HEK293 (cell line): Measurements from ENCODE around the gene TLR10.

ENCODE experiments used
- CTCF ChIA-PET: fragments of 350-600 bp; formaldehyde crosslinking; extraction: SDS; loops from one replicate; lab custom pipeline; 2021; ENCODE audit warnings: antibody characterized with exemption; lab: Yijun Ruan, JAX
- POLR2A ChIA-PET: fragments of 300-600 bp; formaldehyde crosslinking; extraction: SDS; loops from one replicate; lab custom pipeline; 2020; ENCODE audit warnings: antibody characterized with exemption, inconsistent platforms; lab: Yijun Ruan, JAX
- H3K27ac ChIP-seq: fragments of 200-500 bp; sonication (Bioruptor generic); 2 replicates; pipeline ENCODE4 v1.5.1; 2014; ENCODE audit warnings: low read depth, low read length, control low read depth, inconsistent platforms; ENCODE audit errors: extremely low read depth
- H3K36me3 ChIP-seq, 2 experiments: fragments of 200-500 bp in 1 of 2; sonication (Bioruptor generic) in 1 of 2; 1 replicate in 1 of 2; 2 replicates in 1 of 2; pipeline ENCODE4 v1.5.1; 2014 to 2017; ENCODE audit warnings: inconsistent platforms in 2 of 2, low read length in 2 of 2; ENCODE audit not compliant: control insufficient read depth in 2 of 2, insufficient read depth in 1 of 2
- H3K4me1 ChIP-seq: fragments of 200-500 bp; sonication (Bioruptor generic); 2 replicates; pipeline ENCODE4 v1.5.1; 2014; ENCODE audit warnings: mild to moderate bottlenecking, low read length, inconsistent platforms; ENCODE audit not compliant: control insufficient read depth, insufficient read depth
- H3K4me3 ChIP-seq: 2 replicates; pipeline ENCODE4 v1.5.1; 2011; ENCODE audit warnings: low read depth, mild to moderate bottlenecking, control low read depth, low read length, moderate library complexity
- H3K9me3 ChIP-seq: fragments of 200-500 bp; sonication (Bioruptor generic); 2 replicates; pipeline ENCODE4 v1.5.1; 2014; ENCODE audit warnings: low read depth, low read length, inconsistent platforms; ENCODE audit not compliant: control insufficient read depth, insufficient read depth
- KLF7 ChIP-seq: fragments of 450-650 bp; formaldehyde crosslinking; IDR thresholded peaks from 2 replicates; pipeline ENCODE4 v1.5.1; 2016; ENCODE audit warnings: missing biosample characterization, missing genetic modification characterization, borderline replicate concordance
- KLF8 ChIP-seq: fragments of 450-650 bp; formaldehyde crosslinking; IDR thresholded peaks from 2 replicates; pipeline ENCODE4 v1.5.1; 2016; ENCODE audit warnings: missing biosample characterization, missing genetic modification characterization
- OVOL3 ChIP-seq: fragments of 450-650 bp; formaldehyde crosslinking; IDR thresholded peaks from 2 replicates; pipeline ENCODE4 v1.5.1; 2016; ENCODE audit warnings: missing biosample characterization, missing genetic modification characterization
- REST ChIP-seq: fragments of 450-650 bp; formaldehyde crosslinking; IDR thresholded peaks from 2 replicates; pipeline ENCODE4 v1.5.1; 2016; ENCODE audit warnings: missing biosample characterization, missing genetic modification characterization
- SETDB1 ChIP-seq: IDR thresholded peaks from one replicate; pipeline ENCODE4 v1.6.1; 2017; ENCODE audit warnings: mild to moderate bottlenecking, low read length, moderate library complexity, mixed read lengths; ENCODE audit not compliant: insufficient read length
- SP7 ChIP-seq: fragments of 450-650 bp; formaldehyde crosslinking; IDR thresholded peaks from 2 replicates; pipeline ENCODE4 v1.5.1; 2016; ENCODE audit warnings: missing biosample characterization, missing genetic modification characterization
- ZBTB11 ChIP-seq: fragments of 450-650 bp; formaldehyde crosslinking; conservative IDR thresholded peaks from 2 replicates; pipeline ENCODE4 v1.5.1; 2016; ENCODE audit warnings: low read depth, missing biosample characterization, missing genetic modification characterization
- ZBTB17 ChIP-seq: fragments of 450-650 bp; formaldehyde crosslinking; IDR thresholded peaks from 2 replicates; pipeline ENCODE4 v1.5.1; 2016; ENCODE audit warnings: missing biosample characterization, missing genetic modification characterization
- ZBTB20 ChIP-seq: fragments of 450-650 bp; formaldehyde crosslinking; IDR thresholded peaks from 2 replicates; pipeline ENCODE4 v1.5.1; 2016; ENCODE audit warnings: missing biosample characterization, missing genetic modification characterization
- ZBTB21 ChIP-seq: fragments of 450-650 bp; formaldehyde crosslinking; IDR thresholded peaks from 2 replicates; pipeline ENCODE4 v1.5.1; 2017; ENCODE audit warnings: missing biosample characterization, missing genetic modification characterization
- ZFHX2 ChIP-seq: fragments of 450-650 bp; formaldehyde crosslinking; conservative IDR thresholded peaks from 2 replicates; pipeline ENCODE4 v1.5.1; 2016; ENCODE audit warnings: missing biosample characterization, missing genetic modification characterization
- ZNF221 ChIP-seq: fragments of 450-650 bp; formaldehyde crosslinking; IDR thresholded peaks from 2 replicates; pipeline ENCODE4 v1.5.1; 2017; ENCODE audit warnings: missing biosample characterization, missing genetic modification characterization, borderline replicate concordance
- ZNF521 ChIP-seq: fragments of 450-650 bp; formaldehyde crosslinking; IDR thresholded peaks from 2 replicates; pipeline ENCODE4 v1.5.1; 2017; ENCODE audit warnings: missing biosample characterization, mild to moderate bottlenecking, missing genetic modification characterization
- ZNF664 ChIP-seq: fragments of 450-650 bp; formaldehyde crosslinking; IDR thresholded peaks from 2 replicates; pipeline ENCODE4 v1.5.1; 2016; ENCODE audit warnings: missing biosample characterization, missing genetic modification characterization
- ZNF670 ChIP-seq: fragments of 450-650 bp; formaldehyde crosslinking; IDR thresholded peaks from 2 replicates; pipeline ENCODE4 v1.5.1; 2016; ENCODE audit warnings: missing biosample characterization, missing genetic modification characterization, low read depth
- ZNF707 ChIP-seq: fragments of 450-650 bp; formaldehyde crosslinking; IDR thresholded peaks from 2 replicates; pipeline ENCODE4 v1.5.1; 2016; ENCODE audit warnings: missing biosample characterization, missing genetic modification characterization
- ZNF791 ChIP-seq: fragments of 450-650 bp; formaldehyde crosslinking; IDR thresholded peaks from 2 replicates; pipeline ENCODE4 v1.5.1; 2016; ENCODE audit warnings: missing biosample characterization, missing genetic modification characterization
- ZSCAN18 ChIP-seq: fragments of 450-650 bp; formaldehyde crosslinking; IDR thresholded peaks from 2 replicates; pipeline ENCODE4 v1.5.1; 2016; ENCODE audit warnings: missing biosample characterization, missing genetic modification characterization
- TF ChIP-seq, protein P1 (sequence below): fragments of 450-650 bp; formaldehyde crosslinking; IDR thresholded peaks from 2 replicates; pipeline ENCODE4 v1.5.1; 2016; ENCODE audit warnings: missing biosample characterization, missing genetic modification characterization
- TF ChIP-seq, protein P2 (sequence below): IDR thresholded peaks from 2 replicates; pipeline ENCODE4 v1.6.1; 2011; ENCODE audit warnings: mild to moderate bottlenecking, low read depth, low read length, borderline replicate concordance

Gene TLR10

GRCh38 chr4:38794051-38794450 lies 11.3 kb upstream of the TLR10 start:
- Histone ChIP-seq H3K36me3 (no peaks in the 10 kb centered on the region), H3K9me3 (no peaks in the 10 kb centered on the region), H3K4me3 (no peak overlapping the region), H3K4me1 (no peaks in the 10 kb centered on the region), H3K27ac (no peak overlapping the region)
- TF ChIP-seq ZBTB20 (tag by site-specific recombination), result no peak
- no peak for TF ChIP-seq ZNF664 (tag by site-specific recombination)
- TF ChIP-seq ZNF221, result no peak
- TF ChIP-seq ZFHX2, result no peak
- TF ChIP-seq ZBTB17 (tag by site-specific recombination), result no peak
- CTCF ChIA-PET, result interaction anchor here (1.8 to 2.3 kb wide), 2 partner anchors 10 to 12 kb away, joined by 7 to 10 read pairs; partner anchors contain the start of genes TLR1 and TLR10
- POLR2A ChIA-PET, result interaction anchor here (0.6 kb wide), 1 partner anchor 564 kb away, joined by 3 read pairs; no protein-coding TSS in a partner anchor

GRCh38 chr4:38791010-38791409 lies 8.2 kb upstream of the TLR10 start:
- ChIA-PET CTCF (interaction anchor here (0.5 to 3.1 kb wide), 3 partner anchors 9 to 611 kb away, joined by 3 to 13 read pairs (median 4); partner anchors contain the start of genes TLR1 and TLR10), POLR2A (no interaction called here)
- H3K4me1 ChIP-seq, result no peaks in the 10 kb centered on the region
- H3K36me3 ChIP-seq, result no peaks in the 10 kb centered on the region
- H3K4me3 ChIP-seq, result no peak overlapping the region
- no peak overlapping the region for H3K27ac ChIP-seq
- H3K9me3 ChIP-seq, result no peaks in the 10 kb centered on the region
- TF ChIP-seq, protein P1, sequence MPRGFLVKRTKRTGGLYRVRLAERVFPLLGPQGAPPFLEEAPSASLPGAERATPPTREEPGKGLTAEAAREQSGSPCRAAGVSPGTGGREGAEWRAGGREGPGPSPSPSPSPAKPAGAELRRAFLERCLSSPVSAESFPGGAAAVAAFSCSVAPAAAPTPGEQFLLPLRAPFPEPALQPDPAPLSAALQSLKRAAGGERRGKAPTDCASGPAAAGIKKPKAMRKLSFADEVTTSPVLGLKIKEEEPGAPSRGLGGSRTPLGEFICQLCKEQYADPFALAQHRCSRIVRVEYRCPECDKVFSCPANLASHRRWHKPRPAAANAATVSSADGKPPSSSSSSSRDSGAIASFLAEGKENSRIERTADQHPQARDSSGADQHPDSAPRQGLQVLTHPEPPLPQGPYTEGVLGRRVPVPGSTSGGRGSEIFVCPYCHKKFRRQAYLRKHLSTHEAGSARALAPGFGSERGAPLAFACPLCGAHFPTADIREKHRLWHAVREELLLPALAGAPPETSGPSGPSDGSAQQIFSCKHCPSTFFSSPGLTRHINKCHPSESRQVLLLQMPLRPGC (tag by site-specific recombination), result no peak
- TF ChIP-seq REST, result no peak

- CTCF ChIA-PET, result interaction anchor here (0.6 kb wide), 1 partner anchor 72 kb away, joined by 3 read pairs; no protein-coding TSS in a partner anchor
- no peak for TF ChIP-seq ZBTB11 (tag by site-specific recombination)
- TF ChIP-seq ZNF670, result no peak
- TF ChIP-seq KLF7 (tag by site-specific recombination), result no peak
- no peak for TF ChIP-seq KLF8 (tag by site-specific recombination)
- no peak for TF ChIP-seq OVOL3 (tag by site-specific recombination)
- TF ChIP-seq ZNF707 (tag by site-specific recombination), result no peak
- no peak for TF ChIP-seq ZNF791 (tag by site-specific recombination)
- no peak for TF ChIP-seq ZSCAN18 (tag by site-specific recombination)
- no peak for TF ChIP-seq ZBTB21 (tag by site-specific recombination)
- TF ChIP-seq SETDB1, result no peak
- TF ChIP-seq, protein P2, sequence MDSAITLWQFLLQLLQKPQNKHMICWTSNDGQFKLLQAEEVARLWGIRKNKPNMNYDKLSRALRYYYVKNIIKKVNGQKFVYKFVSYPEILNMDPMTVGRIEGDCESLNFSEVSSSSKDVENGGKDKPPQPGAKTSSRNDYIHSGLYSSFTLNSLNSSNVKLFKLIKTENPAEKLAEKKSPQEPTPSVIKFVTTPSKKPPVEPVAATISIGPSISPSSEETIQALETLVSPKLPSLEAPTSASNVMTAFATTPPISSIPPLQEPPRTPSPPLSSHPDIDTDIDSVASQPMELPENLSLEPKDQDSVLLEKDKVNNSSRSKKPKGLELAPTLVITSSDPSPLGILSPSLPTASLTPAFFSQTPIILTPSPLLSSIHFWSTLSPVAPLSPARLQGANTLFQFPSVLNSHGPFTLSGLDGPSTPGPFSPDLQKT, result no peak
- TF ChIP-seq ZNF521 (tag by site-specific recombination), result no peak
- no peak for TF ChIP-seq SP7
Observed at GRCh38 chr4:38788317-38788716, 5.5 kb upstream of the TLR10 start.

More at GRCh38 chr4:38788317-38788716, 5.5 kb upstream of the TLR10 start:
- H3K4me1 ChIP-seq, result no peaks in the 10 kb centered on the region
- no peaks in the 10 kb centered on the region for H3K9me3 ChIP-seq
- POLR2A ChIA-PET, result no interaction called here
- H3K27ac ChIP-seq, result no peak overlapping the region
- no peaks in the 10 kb centered on the region for H3K36me3 ChIP-seq
- no peak overlapping the region for H3K4me3 ChIP-seq
